Measurements from ENCODE around the gene FKBP4. TPM values are rescaled to one million over a fixed set of nuclear protein-coding genes. Genes with fewer than 3 reads are reported as not detected.

Gene FKBP4
- total RNA-seq, 2 donors from 2014 or later: 139 to 253 TPM

DNA sequence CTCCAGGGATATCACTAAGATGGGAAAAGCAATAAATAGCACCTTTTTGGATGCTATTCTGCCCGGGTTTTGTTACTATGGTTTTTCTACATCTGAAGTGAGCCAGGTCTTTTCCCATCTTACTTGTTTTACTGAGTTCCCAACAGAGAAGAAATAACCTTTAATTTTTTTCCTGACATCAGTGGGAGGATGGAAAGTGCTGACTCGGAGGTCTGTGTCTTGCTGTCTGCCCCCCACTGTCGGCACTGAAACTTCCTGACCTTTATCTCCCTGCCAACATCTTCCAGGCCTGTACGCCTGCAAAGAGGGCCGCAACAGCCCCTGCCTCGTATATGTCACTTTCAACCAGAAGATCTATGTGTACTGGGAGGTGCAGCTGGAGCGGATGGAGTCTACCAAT, 28.7 kb downstream of the FKBP4 start:
- Histone ChIP-seq H3K27me3 (ENCODE audit: control insufficient read depth, insufficient read depth, low read length, poor library complexity, severe bottlenecking) (no peaks in the 10 kb centered on the region), H3K4me1 (ENCODE audit: control insufficient read depth, insufficient read depth, low read length) (peaks cover 9% of the 10 kb centered on the region), H3K9me3 (ENCODE audit: control insufficient read depth, low read length) (no peaks in the 10 kb centered on the region), H3K36me3 (ENCODE audit: control insufficient read depth, insufficient read depth, low read length) (peaks cover 59% of the 10 kb centered on the region), H3K9ac (ENCODE audit: extremely low read depth, low read length, poor library complexity, severe bottlenecking) (no peak overlapping the region), H3K4me3 (ENCODE audit: low read length) (no peak overlapping the region), H3K27ac (ENCODE audit: low read depth, low read length) (no peak overlapping the region)
- H3K27ac Mint-ChIP-seq: no peak overlapping the region
- H3K4me1 Mint-ChIP-seq: peaks cover 46% of the 10 kb centered on the region
- TF ChIP-seq CTCF (conservative IDR thresholded peaks at IDR 0.05): no peak
- DNase-seq: no peak
- WGBS, 2 experiments (ENCODE audit: insufficient coverage in 1 of 2, insufficient read length in 1 of 2): 90% methylated on average over 4 to 7 of the region's 7 CpGs
- H3K27me3 Mint-ChIP-seq (ENCODE audit: insufficient read depth): no peaks in the 10 kb centered on the region
- no peak overlapping the region for H3K4me3 Mint-ChIP-seq
- no peaks in the 10 kb centered on the region for H3K9me3 Mint-ChIP-seq
- H3K36me3 Mint-ChIP-seq (ENCODE audit: low read depth): peaks cover 68% of the 10 kb centered on the region

GRCh38 chr12:2824541-2824940, 29.8 kb downstream of the FKBP4 start:
- no peak for TF ChIP-seq CTCF (conservative IDR thresholded peaks at IDR 0.05)
- peak overlapping the region; percentile 42 for H3K27ac ChIP-seq (ENCODE audit: low read depth, low read length)
- DNase-seq: no peak
- Mint-ChIP-seq H3K36me3 (ENCODE audit: low read depth) (peaks cover 73% of the 10 kb centered on the region), H3K27me3 (ENCODE audit: insufficient read depth) (no peaks in the 10 kb centered on the region), H3K4me3 (no peak overlapping the region), H3K27ac (peak overlapping the region; percentile 69), H3K4me1 (peaks cover 45% of the 10 kb centered on the region), H3K9me3 (no peaks in the 10 kb centered on the region)
- H3K9ac ChIP-seq (ENCODE audit: extremely low read depth, low read length, poor library complexity, severe bottlenecking): no peak overlapping the region
- peaks cover 9% of the 10 kb centered on the region for H3K4me1 ChIP-seq (ENCODE audit: control insufficient read depth, insufficient read depth, low read length)
- no peaks in the 10 kb centered on the region for H3K27me3 ChIP-seq (ENCODE audit: control insufficient read depth, insufficient read depth, low read length, poor library complexity, severe bottlenecking)
- H3K4me3 ChIP-seq (ENCODE audit: low read length): peak overlapping the region; percentile 29
- 83 to 87% methylated on average over 6 of the region's 6 CpGs for WGBS, 2 experiments (ENCODE audit: insufficient coverage in 1 of 2, insufficient read length in 1 of 2)
- H3K9me3 ChIP-seq (ENCODE audit: control insufficient read depth, low read length): no peaks in the 10 kb centered on the region
- H3K36me3 ChIP-seq (ENCODE audit: control insufficient read depth, insufficient read depth, low read length): peaks cover 66% of the 10 kb centered on the region

- peaks cover 9% of the 10 kb centered on the region for H3K4me1 ChIP-seq (ENCODE audit: control insufficient read depth, insufficient read depth, low read length)
- H3K4me3 Mint-ChIP-seq: peak overlapping the region; percentile 0
- no peaks in the 10 kb centered on the region for H3K27me3 ChIP-seq (ENCODE audit: control insufficient read depth, insufficient read depth, low read length, poor library complexity, severe bottlenecking)
- no peaks in the 10 kb centered on the region for H3K9me3 Mint-ChIP-seq
- peaks cover 39% of the 10 kb centered on the region for H3K4me1 Mint-ChIP-seq
- H3K27me3 Mint-ChIP-seq (ENCODE audit: insufficient read depth): no peaks in the 10 kb centered on the region
- peaks cover 70% of the 10 kb centered on the region for H3K36me3 Mint-ChIP-seq (ENCODE audit: low read depth)
- no peaks in the 10 kb centered on the region for H3K9me3 ChIP-seq (ENCODE audit: control insufficient read depth, low read length)
- H3K27ac Mint-ChIP-seq: peak overlapping the region; percentile 69
- peak overlapping the region; percentile 54 for H3K27ac ChIP-seq (ENCODE audit: low read depth, low read length)
- no peak overlapping the region for H3K9ac ChIP-seq (ENCODE audit: extremely low read depth, low read length, poor library complexity, severe bottlenecking)
- peaks cover 66% of the 10 kb centered on the region for H3K36me3 ChIP-seq (ENCODE audit: control insufficient read depth, insufficient read depth, low read length)
- peak; percentile 79 for DNase-seq
- H3K4me3 ChIP-seq (ENCODE audit: low read length): peak overlapping the region; percentile 29
- no peak for TF ChIP-seq CTCF (conservative IDR thresholded peaks at IDR 0.05)
- WGBS, 2 experiments (ENCODE audit: insufficient coverage in 1 of 2, insufficient read length in 1 of 2): 38 to 47% methylated on average over 4 of the region's 4 CpGs
Observed at GRCh38 chr12:2825132-2825531, 30.4 kb downstream of the FKBP4 start.

Data from endodermal cell (in vitro differentiated cells).